Esophagus squamous epithelium (tissue), 5 donors: ENCODE measurements around the gene POU6F1. TPM values are rescaled to one million over a fixed set of nuclear protein-coding genes. Genes with fewer than 3 reads are reported as not detected.
"Not testable (repeated sequence)": the region's sequence is repeated elsewhere in the genome, so short reads cannot be mapped to it uniquely, and the experiment has no call there.

Source experiments
- DNase-seq: peaks from one replicate; lab custom pipeline; 2025; lab: John Stamatoyannopoulos, UW
- H3K27ac ChIP-seq, 4 donors: fragments of 200-600 bp; sonication (generic); one replicate each; pipeline ENCODE4 v1.5.1; 2016 to 2019; ENCODE audit warnings: mild to moderate bottlenecking in 1 of 4
- H3K27me3 ChIP-seq, 4 donors: fragments of 200-600 bp; sonication (generic); 1 replicate in 3 of 4; 2 replicates in 1 of 4; pipeline versions ENCODE4 v1.5.1 to v1.6.0; 2017 to 2021; ENCODE audit warnings: antibody characterized with exemption in 1 of 4
- H3K36me3 ChIP-seq, 3 donors: fragments of 200-600 bp; sonication (generic); one replicate each; pipeline ENCODE4 v1.5.1; 2016 to 2019
- H3K4me1 ChIP-seq, 3 donors: fragments of 200-600 bp; sonication (generic); one replicate each; pipeline ENCODE4 v1.5.1; 2017 to 2019
- H3K4me3 ChIP-seq, 4 donors: fragments of 200-600 bp; sonication (generic); 1 replicate in 3 of 4; 2 replicates in 1 of 4; pipeline ENCODE4 v1.5.1; 2016 to 2019; ENCODE audit warnings: mild to moderate bottlenecking in 2 of 4, moderate library complexity in 1 of 4
- H3K9me3 ChIP-seq, 3 donors: fragments of 200-600 bp; sonication (generic); one replicate each; pipeline ENCODE4 v1.5.1; 2016 to 2019
- CTCF ChIP-seq, 6 experiments: fragments of 450-650 bp in 4 of 6; fragments of 200-600 bp in 2 of 6; sonication (generic) in 2 of 6; IDR thresholded peaks; one replicate each; pipeline ENCODE4 v1.5.1; 2016 to 2019; ENCODE audit warnings: antibody characterized with exemption in 6 of 6, mild to moderate bottlenecking in 4 of 6, moderate library complexity in 4 of 6
- POLR2A ChIP-seq, 4 donors: fragments of 450-650 bp; IDR thresholded peaks; one replicate each; pipeline ENCODE4 v1.6.1; 2017; ENCODE audit warnings: antibody characterized with exemption in 4 of 4, mild to moderate bottlenecking in 4 of 4, moderate library complexity in 3 of 4
- WGBS, 2 donors: methylation state at CpG; one replicate each; pipeline ENCODE4 v1.1.5; 2018; 5-methylcytosine and 5-hydroxymethylcytosine counted together
- intact Hi-C: fragments of 100-400 bp; cut with DNase I; formaldehyde crosslinking; loops from one replicate; pipeline ENCODE4 v1.15.0; 2022
- total RNA-seq, 4 donors: library from RNA; depleted of rRNA; stranded (reverse); fragments of >200 nt; gene quantifications; one replicate each; pipeline ENCODE4 v1.1.0, GENCODE V29; 2016
- donor health status: DM: yes; HTN: yes; CAD: no.

Gene POU6F1
- total RNA-seq, 4 donors from 2014 or later, result 0.42 to 5.9 (median 1.7) TPM

GRCh38 chr12:51224625-51225024, 6.8 kb upstream of the POU6F1 start:
- 83 to 88% methylated on average over 3 of the region's 3 CpGs for WGBS, 2 donors

GRCh38 chr12:51222461-51222860, 4.6 kb upstream of the POU6F1 start:
- 59 to 62% methylated on average over 7 of the region's 7 CpGs for WGBS, 2 donors
- intact Hi-C loops, result no loop called here
- Histone ChIP-seq H3K9me3 (no peaks in the 10 kb centered on the region), H3K27ac (no peak overlapping the region), H3K4me3 (no peak overlapping the region), H3K4me1 (peaks cover 8 to 17% (median 10%) of the 10 kb centered on the region in 3 donors), H3K36me3 (no peaks in the 10 kb centered on the region), H3K27me3 (no peaks in the 10 kb centered on the region)
- DNase-seq, result no peak
- TF ChIP-seq POLR2A (IDR thresholded peaks at IDR 0.05), result no peak
- no peak for TF ChIP-seq CTCF (IDR thresholded peaks at IDR 0.05)

More at GRCh38 chr12:51224625-51225024, 6.8 kb upstream of the POU6F1 start:
- H3K9me3 ChIP-seq, result no peaks in the 10 kb centered on the region
- H3K4me1 ChIP-seq, result peaks cover 0 to 4% (median 0%) of the 10 kb centered on the region in 3 donors
- H3K36me3 ChIP-seq, result no peaks in the 10 kb centered on the region
- H3K4me3 ChIP-seq, result no peak overlapping the region
- intact Hi-C loops, result no loop called here
- H3K27ac ChIP-seq, result no peak overlapping the region
- no peaks in the 10 kb centered on the region for H3K27me3 ChIP-seq
- no peak for TF ChIP-seq POLR2A (IDR thresholded peaks at IDR 0.05)
- no peak for TF ChIP-seq CTCF (IDR thresholded peaks at IDR 0.05)
- DNase-seq, result no peak

GRCh38 chr12:51219857-51220256, 2.0 kb upstream of the POU6F1 start:
- H3K4me1 ChIP-seq, result peaks cover 8 to 30% (median 10%) of the 10 kb centered on the region in 3 donors
- H3K4me3 ChIP-seq, intact Hi-C loops, H3K9me3 ChIP-seq, H3K27ac ChIP-seq, DNase-seq, H3K27me3 ChIP-seq, H3K36me3 ChIP-seq: not testable (repeated sequence)
- WGBS, 2 donors, result 90% methylated on average over 12 of the region's 12 CpGs

GRCh38 chr12:51219322-51219721, 1.5 kb upstream of the POU6F1 start:
- TF ChIP-seq POLR2A (IDR thresholded peaks at IDR 0.05) (no peak), CTCF (IDR thresholded peaks at IDR 0.05) (no peak)
- no peaks in the 10 kb centered on the region for H3K36me3 ChIP-seq
- DNase-seq, result no peak
- peak overlapping the region in 1 of 4 donors; percentile 94 for H3K4me3 ChIP-seq
- WGBS, 2 donors, result 79 to 81% methylated on average over 5 of the region's 5 CpGs
- no peaks in the 10 kb centered on the region for H3K27me3 ChIP-seq
- no peaks in the 10 kb centered on the region for H3K9me3 ChIP-seq
- peak overlapping the region in 1 of 4 donors; percentile 94 for H3K27ac ChIP-seq
- H3K4me1 ChIP-seq, result peaks cover 8 to 30% (median 10%) of the 10 kb centered on the region in 3 donors
- intact Hi-C loops, result no loop called here

- WGBS, 2 donors, result 65 to 66% methylated on average over 10 of the region's 10 CpGs
- TF ChIP-seq POLR2A (IDR thresholded peaks at IDR 0.05) (no peak), CTCF (IDR thresholded peaks at IDR 0.05) (no peak)
- Histone ChIP-seq H3K9me3 (no peaks in the 10 kb centered on the region), H3K36me3 (no peaks in the 10 kb centered on the region), H3K27me3 (no peaks in the 10 kb centered on the region), H3K4me1 (peaks cover 8 to 30% (median 10%) of the 10 kb centered on the region in 3 donors), H3K27ac (peak overlapping the region; percentile 91 to 98 (median 95)), H3K4me3 (peak overlapping the region; percentile 74 to 98 (median 92))
- DNase-seq, result no peak
- intact Hi-C loops, result no loop called here
Measured at GRCh38 chr12:51218607-51219161, 822 bp upstream of the POU6F1 start.
